ENCODE measurements around the gene KAZN. TPM values are rescaled to one million over a fixed set of nuclear protein-coding genes. Genes with fewer than 3 reads are reported as not detected.

The KAZN gene
- total and polyA plus RNA-seq, 2 of the 8 experiments (the other 6 are each of a cell fraction or from before 2014, with no cell fraction given) = 3.7 to 11.8 TPM

DNA sequence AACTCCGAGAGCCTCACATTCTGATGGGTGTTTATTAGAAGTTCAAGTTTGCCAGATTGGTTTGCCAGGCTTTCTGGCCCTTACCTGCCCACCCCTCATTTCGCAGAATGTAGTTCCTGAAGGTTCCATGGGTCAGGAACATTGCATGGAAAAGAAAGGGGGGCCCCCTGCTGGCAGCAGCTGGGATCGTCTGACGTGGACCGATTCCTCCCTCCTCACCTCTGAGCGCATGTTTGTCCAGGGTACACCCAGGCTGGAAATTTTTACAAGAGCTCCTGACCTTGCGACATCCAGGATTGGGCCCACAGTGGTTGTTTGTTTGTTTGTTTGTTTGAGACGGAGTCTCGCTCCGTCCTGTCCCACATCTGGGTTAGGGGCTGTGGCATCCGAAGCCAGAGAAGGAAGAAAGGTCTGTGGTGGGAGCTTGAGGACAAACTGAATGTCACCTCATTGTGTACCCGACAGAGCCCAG, 429.1 kb downstream of the KAZN start (continued):
- TF ChIP-seq CHD2 (IDR thresholded peaks at IDR 0.05; ENCODE audit: low read length) (no peak), RAD21 (IDR thresholded peaks at IDR 0.05 in 1 of 2, conservative IDR thresholded peaks at IDR 0.05 in 1 of 2; ENCODE audit: low read depth in 2 of 2, low read length in 2 of 2) (peak; percentile 82 to 86), POU5F1 (IDR thresholded peaks at IDR 0.05; ENCODE audit: low read depth, low read length) (no peak), BCL11A (IDR thresholded peaks at IDR 0.05; ENCODE audit: low read depth in 2 of 2, low read length in 2 of 2) (no peak), CREB1 (IDR thresholded peaks at IDR 0.05) (peak; percentile 62; the same call in 1 of the 2 replicates), HDAC2 (IDR thresholded peaks at IDR 0.05; ENCODE audit: borderline replicate concordance in 1 of 2, low read depth in 2 of 2, low read length in 2 of 2) (no peak), TCF12 (IDR thresholded peaks at IDR 0.05; ENCODE audit: low read depth, low read length) (no peak), JUND (IDR thresholded peaks at IDR 0.05; ENCODE audit: low read length) (no peak), SIRT6 (IDR thresholded peaks at IDR 0.05; ENCODE audit: low read length) (no peak)
- TF ChIP-seq, protein P1, sequence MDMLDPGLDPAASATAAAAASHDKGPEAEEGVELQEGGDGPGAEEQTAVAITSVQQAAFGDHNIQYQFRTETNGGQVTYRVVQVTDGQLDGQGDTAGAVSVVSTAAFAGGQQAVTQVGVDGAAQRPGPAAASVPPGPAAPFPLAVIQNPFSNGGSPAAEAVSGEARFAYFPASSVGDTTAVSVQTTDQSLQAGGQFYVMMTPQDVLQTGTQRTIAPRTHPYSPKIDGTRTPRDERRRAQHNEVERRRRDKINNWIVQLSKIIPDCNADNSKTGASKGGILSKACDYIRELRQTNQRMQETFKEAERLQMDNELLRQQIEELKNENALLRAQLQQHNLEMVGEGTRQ (IDR thresholded peaks at IDR 0.05; ENCODE audit: low read length) = no peak
- TF ChIP-seq, protein P2, sequence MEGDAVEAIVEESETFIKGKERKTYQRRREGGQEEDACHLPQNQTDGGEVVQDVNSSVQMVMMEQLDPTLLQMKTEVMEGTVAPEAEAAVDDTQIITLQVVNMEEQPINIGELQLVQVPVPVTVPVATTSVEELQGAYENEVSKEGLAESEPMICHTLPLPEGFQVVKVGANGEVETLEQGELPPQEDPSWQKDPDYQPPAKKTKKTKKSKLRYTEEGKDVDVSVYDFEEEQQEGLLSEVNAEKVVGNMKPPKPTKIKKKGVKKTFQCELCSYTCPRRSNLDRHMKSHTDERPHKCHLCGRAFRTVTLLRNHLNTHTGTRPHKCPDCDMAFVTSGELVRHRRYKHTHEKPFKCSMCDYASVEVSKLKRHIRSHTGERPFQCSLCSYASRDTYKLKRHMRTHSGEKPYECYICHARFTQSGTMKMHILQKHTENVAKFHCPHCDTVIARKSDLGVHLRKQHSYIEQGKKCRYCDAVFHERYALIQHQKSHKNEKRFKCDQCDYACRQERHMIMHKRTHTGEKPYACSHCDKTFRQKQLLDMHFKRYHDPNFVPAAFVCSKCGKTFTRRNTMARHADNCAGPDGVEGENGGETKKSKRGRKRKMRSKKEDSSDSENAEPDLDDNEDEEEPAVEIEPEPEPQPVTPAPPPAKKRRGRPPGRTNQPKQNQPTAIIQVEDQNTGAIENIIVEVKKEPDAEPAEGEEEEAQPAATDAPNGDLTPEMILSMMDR (IDR thresholded peaks at IDR 0.05; ENCODE audit: control extremely low read depth in 1 of 3, insufficient read depth in 1 of 3, low read depth in 1 of 3, low read length in 3 of 3) = peak; percentile 80 to 87 (median 84)
